HUDEP-2 (cell line): ENCODE measurements around the gene CDH23.

ENCODE experiments used
- DNase-seq, 76 experiments: peaks; one replicate each; lab custom pipeline; 2025; ENCODE audit not compliant: unreplicated experiment in 76 of 76; lab: John Stamatoyannopoulos, UW

Gene CDH23

DNA sequence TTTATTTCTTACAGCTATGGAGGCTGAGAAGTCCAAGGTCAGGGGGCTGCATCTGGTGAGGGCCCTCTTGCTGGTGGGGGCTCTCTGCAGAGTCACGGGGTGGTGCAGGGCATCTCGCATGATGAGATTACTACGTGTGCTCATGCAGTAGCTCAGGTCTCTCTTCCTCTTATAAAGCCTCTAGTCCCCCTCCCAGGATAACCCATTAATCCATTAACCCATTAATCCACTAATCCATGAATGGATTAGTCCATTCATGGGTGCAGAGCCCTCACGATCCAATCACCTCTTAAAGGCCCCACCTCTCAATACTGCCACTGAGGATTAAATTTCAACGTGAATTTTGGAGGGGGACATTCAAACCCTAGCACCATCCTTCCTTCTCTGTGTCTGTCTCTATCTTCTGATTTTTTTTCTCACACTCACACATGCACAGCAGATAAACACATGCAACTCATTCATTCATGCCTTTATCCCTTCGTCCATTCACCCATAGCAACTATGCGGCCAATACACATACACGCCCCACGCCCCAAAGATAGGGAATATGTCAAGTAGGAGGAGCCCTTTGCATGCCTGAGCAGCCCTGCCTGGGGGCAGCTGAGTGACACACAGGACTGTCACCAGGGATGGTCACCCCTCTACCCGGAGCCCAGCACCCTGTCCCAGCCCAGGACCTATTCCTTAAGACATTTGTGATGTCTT lies 236.3 kb downstream of the CDH23 start:
- DNase-seq: peak in 20 of 76 experiments; percentile 5 to 55 (median 24)

DNA sequence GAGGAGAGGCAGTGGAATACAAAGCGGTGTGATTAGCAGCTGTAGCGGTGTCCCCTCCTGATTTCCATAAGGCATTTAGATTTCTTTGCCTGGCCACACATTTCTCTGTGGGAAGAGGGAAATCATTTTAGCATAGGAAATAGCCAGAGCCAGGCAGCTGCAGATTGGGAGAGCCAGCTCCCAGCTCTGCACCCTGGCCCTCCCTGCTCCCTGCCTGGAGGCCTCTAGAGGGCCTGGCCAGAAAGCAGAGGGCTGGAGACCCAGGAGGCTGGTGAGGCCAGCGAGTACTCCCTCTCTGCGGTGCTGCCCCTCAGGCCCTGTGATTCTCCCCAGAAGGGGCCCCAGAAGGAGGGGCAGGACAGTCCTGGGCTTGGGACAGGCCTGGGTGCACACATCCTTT lies 237.2 kb downstream of the CDH23 start:
- DNase-seq: no peak

DNA sequence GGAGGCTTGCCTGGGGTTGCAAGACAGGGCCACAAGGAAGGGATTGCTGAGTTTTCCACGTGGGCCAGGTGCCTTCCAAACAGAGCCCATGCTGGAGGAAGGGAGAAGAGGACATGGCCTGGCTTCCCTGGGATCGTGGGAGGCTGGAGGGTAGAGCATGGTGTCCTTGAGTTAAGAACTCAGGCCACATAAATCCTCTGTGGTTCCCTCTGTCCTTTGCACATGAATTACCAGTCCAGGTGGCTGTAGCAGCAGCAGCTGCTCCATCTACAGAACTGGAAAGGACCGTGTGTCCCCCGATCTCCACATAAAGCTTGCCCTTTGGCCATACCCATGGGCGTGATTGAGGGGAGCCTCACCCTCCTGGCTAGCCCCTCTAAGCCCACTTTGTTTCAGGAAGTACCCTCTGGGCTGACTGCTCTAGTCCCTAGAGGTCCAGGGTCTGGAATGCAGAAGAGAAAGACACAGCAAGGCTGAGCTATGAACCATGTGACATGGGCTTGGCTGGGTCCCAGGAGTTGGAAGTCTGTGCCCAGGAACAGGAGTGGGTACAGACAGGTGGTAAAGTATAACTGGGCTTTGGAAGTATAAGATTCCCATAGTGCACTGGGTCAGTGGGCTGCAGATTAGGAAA lies 237.9 kb downstream of the CDH23 start:
- no peak for DNase-seq

GRCh38 chr10:71635251-71635866 lies 238.6 kb downstream of the CDH23 start:
- peak in 3 of 76 experiments; percentile 5 to 24 (median 18) for DNase-seq

GRCh38 chr10:71635867-71636266 lies 239.1 kb downstream of the CDH23 start:
- no peak for DNase-seq

DNA sequence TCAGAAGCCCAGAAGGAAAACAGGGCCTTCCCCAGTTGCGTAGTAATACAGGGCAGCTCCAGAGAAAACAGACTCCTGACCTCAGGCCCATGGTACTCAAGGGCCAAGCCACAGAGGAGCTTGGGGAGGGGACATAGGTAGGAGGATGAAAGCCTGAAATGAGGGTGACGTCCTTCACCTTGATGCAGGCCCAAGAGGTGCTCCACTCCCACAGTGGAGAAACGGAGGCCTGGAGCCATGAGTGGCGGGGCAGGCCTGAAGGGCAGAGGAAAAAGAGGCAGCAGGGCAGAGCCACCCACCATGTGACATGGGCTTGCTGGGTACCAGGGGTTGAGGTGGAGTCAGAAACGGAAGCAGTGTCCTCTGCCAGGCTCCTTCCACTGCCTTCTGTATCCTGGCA lies 239.9 kb downstream of the CDH23 start:
- DNase-seq: no peak

DNA sequence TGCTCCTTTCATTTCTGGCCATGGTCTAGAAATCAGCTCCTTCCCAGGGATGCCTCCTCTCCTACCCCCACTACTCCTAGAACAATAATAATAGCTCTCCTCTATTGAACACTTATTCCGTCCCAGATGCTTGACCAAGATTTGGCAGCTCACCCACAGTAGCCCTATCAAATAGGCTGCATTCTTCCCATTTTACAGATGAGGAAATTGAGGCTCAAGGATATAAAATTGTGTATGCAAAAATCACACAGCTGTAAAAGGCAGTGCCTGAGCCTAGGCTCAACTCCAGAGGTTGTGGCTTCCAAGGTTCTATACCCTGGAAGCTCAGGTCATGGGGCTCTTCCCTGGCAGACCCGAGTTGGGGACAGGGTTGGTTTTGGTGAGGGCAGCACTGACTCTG lies 240.6 kb downstream of the CDH23 start:
- no peak for DNase-seq

DNA sequence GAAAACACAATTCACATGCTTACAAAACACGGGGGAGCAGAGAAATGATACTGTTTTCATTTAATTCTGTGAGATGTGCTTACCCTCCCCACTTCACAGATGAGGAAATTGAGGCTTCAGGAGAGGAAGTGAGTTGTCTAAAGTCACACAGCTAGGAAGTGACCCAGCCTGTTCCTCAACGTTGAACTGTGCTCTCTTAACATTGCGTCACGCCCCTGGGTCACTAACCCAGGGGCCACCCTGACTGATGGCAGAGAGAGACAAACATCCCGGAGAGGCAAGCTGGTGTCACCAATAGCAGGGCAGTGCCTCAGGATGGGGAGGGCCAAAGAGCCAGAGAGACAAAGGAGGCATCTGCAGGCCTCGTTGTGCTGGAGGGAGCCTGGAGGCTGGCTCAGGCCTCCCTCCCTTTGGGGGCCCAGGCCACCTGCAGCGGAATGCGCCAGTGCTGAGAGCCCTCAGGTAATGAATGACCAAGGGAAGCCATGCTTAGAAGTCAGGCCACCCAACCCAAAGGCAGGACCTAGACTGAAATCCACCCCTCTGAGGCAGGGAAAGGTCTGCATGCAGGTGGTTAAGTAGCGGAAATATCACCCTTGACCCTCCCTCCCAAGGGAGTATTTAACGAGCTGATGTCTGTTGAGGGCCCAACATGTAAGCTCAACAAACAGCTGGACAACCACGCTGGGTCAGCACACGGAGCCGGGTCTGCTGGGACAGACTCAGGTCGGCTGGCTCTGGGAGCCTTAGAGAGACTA lies 241.5 kb downstream of the CDH23 start:
- DNase-seq: peak in 66 of 76 experiments; percentile 7 to 84 (median 54)

- DNase-seq: peak in 74 of 76 experiments; percentile 25 to 93 (median 74)
These were observed 242.4 kb downstream of the CDH23 start for GRCh38 chr10:71638822-71639719.

- DNase-seq: no peak
These were observed 243.9 kb downstream of the CDH23 start for GRCh38 chr10:71640607-71641006.

- DNase-seq: no peak
These were observed 244.7 kb downstream of the CDH23 start for GRCh38 chr10:71641449-71641848.

- DNase-seq: no peak
These were observed 245.3 kb downstream of the CDH23 start for GRCh38 chr10:71641986-71642385.

- no peak for DNase-seq
These were observed 247.2 kb downstream of the CDH23 start for GRCh38 chr10:71643904-71644303.

- no peak for DNase-seq
These were observed 247.8 kb downstream of the CDH23 start for GRCh38 chr10:71644307-71645180.

- DNase-seq: no peak
These were observed 248.5 kb downstream of the CDH23 start for GRCh38 chr10:71645185-71645584.

- no peak for DNase-seq
These were observed 249.3 kb downstream of the CDH23 start for GRCh38 chr10:71646037-71646436.

- DNase-seq: no peak
These were observed 250.0 kb downstream of the CDH23 start for GRCh38 chr10:71646592-71647292.

GRCh38 chr10:71647526-71648253 lies 251.0 kb downstream of the CDH23 start:
- no peak for DNase-seq
